HCT116 (cell line): ENCODE results near the gene PCDH15. TPM values are rescaled to one million over a fixed set of nuclear protein-coding genes. Genes with fewer than 3 reads are reported as not detected.

Experiments
- ATAC-seq: fragments of 200-7000 bp; cut with Tn5 transposase; 2 replicates; pipeline ENCODE4 v1.9.1; 2020; ENCODE audit warnings: mild to moderate bottlenecking, moderate library complexity
- BruUV-seq: library from RNA; stranded (reverse); fragments of 400-500 nt; replicated peaks from 2 replicates; lab custom pipeline; 2021; lab: Mats Ljungman, UMichigan
- CTCF ChIA-PET: fragments of 300-600 bp; sonication (Branson Sonifier 250); formaldehyde crosslinking; loops from one replicate; lab custom pipeline; 2021; ENCODE audit warnings: antibody characterized with exemption; lab: Charles Lee
- POLR2A ChIA-PET: fragments of 300-600, 350-600 bp; sonication (Branson Sonifier 250); formaldehyde crosslinking; loops from one replicate; lab custom pipeline; 2021; ENCODE audit warnings: antibody characterized with exemption; lab: Charles Lee
- RAD21 ChIA-PET, 2 experiments: fragments of 300-600 bp; sonication (Branson Sonifier 250); formaldehyde crosslinking; loops; one replicate each; lab custom pipeline; 2023; ENCODE audit warnings: low total read pairs in 2 of 2; ENCODE audit not compliant: uncharacterized antibody in 2 of 2, unreplicated experiment in 2 of 2, low non-redundant PET in 1 of 2; lab: Charles Lee
- DNase-seq: peaks from one replicate; pipeline ENCODE4 v3.0.0-alpha.2; 2010; ENCODE audit warnings: low read depth, low spot score
- H2AFZ ChIP-seq: fragments of 200-600 bp; shearing (Covaris generic), sonication (generic); 2 replicates; pipeline ENCODE4 v1.6.1; 2017; ENCODE audit warnings: low read depth, mixed run types, mixed read lengths, antibody characterized with exemption, low read length; ENCODE audit not compliant: poor library complexity, severe bottlenecking
- H3K27ac ChIP-seq: 2 replicates; pipeline ENCODE4 v1.5.1; 2012; ENCODE audit warnings: low read depth, low read length
- H3K27me3 ChIP-seq: fragments of 200-600 bp; sonication (generic); 2 replicates; pipeline ENCODE4 v1.6.1; 2016; ENCODE audit warnings: mixed run types, low read length, mixed read lengths; ENCODE audit not compliant: insufficient read depth
- H3K36me3 ChIP-seq, 2 experiments: fragments of 200-500 bp in 1 of 2; fragments of 200-600 bp in 1 of 2; sonication (Bioruptor generic) in 1 of 2; sonication (generic) in 1 of 2; 2 replicates each; pipeline versions ENCODE4 v1.5.1 to v1.6.1; 2014 to 2016; ENCODE audit warnings: low read length in 2 of 2, inconsistent platforms in 1 of 2, mixed read lengths in 1 of 2, mixed run types in 1 of 2; ENCODE audit not compliant: insufficient read depth in 2 of 2, control insufficient read depth in 1 of 2
- H3K4me1 ChIP-seq, 2 experiments: fragments of 200-600 bp in 1 of 2; sonication (generic) in 1 of 2; 2 replicates each; pipeline versions ENCODE4 v1.5.1 to v1.6.1; 2012 to 2017; ENCODE audit warnings: low read length in 2 of 2, inconsistent platforms in 1 of 2, mild to moderate bottlenecking in 1 of 2, mixed read lengths in 1 of 2, mixed run types in 1 of 2, moderate library complexity in 1 of 2; ENCODE audit not compliant: insufficient read depth in 2 of 2, control insufficient read depth in 1 of 2
- H3K4me2 ChIP-seq: fragments of 200-600 bp; sonication (generic); 2 replicates; pipeline ENCODE4 v1.6.1; 2017; ENCODE audit warnings: mixed run types, low read length, mixed read lengths
- H3K4me3 ChIP-seq, 2 experiments: fragments of 200-600 bp in 1 of 2; sonication (generic) in 1 of 2; replicated peaks in 1 of 2; 2 replicates each; pipeline ENCODE4 v1.5.1; 2011 to 2016; ENCODE audit warnings: low read length in 2 of 2, control low read depth in 1 of 2, low read depth in 1 of 2, mild to moderate bottlenecking in 1 of 2, mixed read lengths in 1 of 2, mixed run types in 1 of 2
- H3K79me2 ChIP-seq: fragments of 200-600 bp; sonication (generic); 2 replicates; pipeline ENCODE4 v1.6.1; 2017; ENCODE audit warnings: mild to moderate bottlenecking, mixed run types, low read length, moderate library complexity, mixed read lengths; ENCODE audit not compliant: insufficient read depth
- H3K9ac ChIP-seq: fragments of 200-600 bp; sonication (generic); 2 replicates; pipeline ENCODE4 v1.6.1; 2016; ENCODE audit warnings: low read length, mixed read lengths
- H3K9me2 ChIP-seq: fragments of 200-600 bp; sonication (generic), shearing (Covaris generic); 2 replicates; pipeline ENCODE4 v1.6.1; 2017; ENCODE audit warnings: mixed run types, mild to moderate bottlenecking, moderate library complexity; ENCODE audit not compliant: insufficient read depth
- H3K9me3 ChIP-seq, 2 experiments: fragments of 200-500 bp in 1 of 2; fragments of 200-600 bp in 1 of 2; sonication (Bioruptor generic) in 1 of 2; sonication (generic) in 1 of 2; 2 replicates each; pipeline ENCODE4 v1.6.1; 2014 to 2017; ENCODE audit warnings: low read length in 2 of 2, mixed read lengths in 2 of 2, inconsistent platforms in 1 of 2, low read depth in 1 of 2, mild to moderate bottlenecking in 1 of 2, mixed run types in 1 of 2, moderate library complexity in 1 of 2; ENCODE audit not compliant: control insufficient read depth in 1 of 2, insufficient read depth in 1 of 2
- H4K20me1 ChIP-seq: fragments of 200-600 bp; sonication (generic), shearing (Covaris generic); 2 replicates; pipeline ENCODE4 v1.6.1; 2017; ENCODE audit warnings: mixed run types, mild to moderate bottlenecking, moderate library complexity; ENCODE audit not compliant: insufficient read depth
- CBX3 ChIP-seq: IDR thresholded peaks from 2 replicates; pipeline ENCODE4 v1.6.1; 2012; ENCODE audit warnings: low read depth
- CEBPB ChIP-seq: IDR thresholded peaks from 2 replicates; pipeline ENCODE4 v1.6.1; 2012; ENCODE audit warnings: low read depth
- CTCF ChIP-seq, 3 experiments: fragments of 200-600 bp in 1 of 3; sonication (generic) in 1 of 3; IDR thresholded peaks in 2 of 3; conservative IDR thresholded peaks in 1 of 3; 2 replicates each; pipeline ENCODE4 v1.5.1; 2012 to 2017; ENCODE audit warnings: low read depth in 2 of 3, low read length in 2 of 3, antibody characterized with exemption in 1 of 3, borderline replicate concordance in 1 of 3, control low read depth in 1 of 3, mild to moderate bottlenecking in 1 of 3, mixed read lengths in 1 of 3, mixed run types in 1 of 3, moderate library complexity in 1 of 3; ENCODE audit not compliant: insufficient read depth in 1 of 3
- EGR1 ChIP-seq: IDR thresholded peaks from 2 replicates; pipeline ENCODE4 v1.6.1; 2012; ENCODE audit warnings: low read depth
- EZH2phosphoT487 ChIP-seq: fragments of 200-600 bp; IDR thresholded peaks from 2 replicates; pipeline ENCODE4 v1.6.1; 2018; ENCODE audit warnings: antibody characterized with exemption, borderline replicate concordance
- FOSL1 ChIP-seq: IDR thresholded peaks from 2 replicates; pipeline ENCODE4 v1.6.1; 2012; ENCODE audit warnings: low read depth
- JUND ChIP-seq: IDR thresholded peaks from 2 replicates; pipeline ENCODE4 v1.6.1; 2012
- MAX ChIP-seq: IDR thresholded peaks from 2 replicates; pipeline ENCODE4 v1.6.1; 2012
- POLR2AphosphoS5 ChIP-seq: IDR thresholded peaks from 2 replicates; pipeline ENCODE4 v1.6.1; 2011; ENCODE audit warnings: mild to moderate bottlenecking, low read depth, low read length, moderate library complexity
- SIN3A ChIP-seq: IDR thresholded peaks from 2 replicates; pipeline ENCODE4 v1.6.1; 2012; ENCODE audit warnings: low read depth
- SP1 ChIP-seq: IDR thresholded peaks from 2 replicates; pipeline ENCODE4 v1.6.1; 2012; ENCODE audit warnings: low read depth
- YY1 ChIP-seq: IDR thresholded peaks from 2 replicates; pipeline ENCODE4 v1.6.1; 2011; ENCODE audit warnings: low read length, low read depth, moderate library complexity, mild to moderate bottlenecking; ENCODE audit not compliant: insufficient replicate concordance; ENCODE audit errors: extremely low read depth
- ZFX ChIP-seq: fragments of 450-650 bp; IDR thresholded peaks from 2 replicates; pipeline ENCODE4 v1.6.1; 2017
- ZNF274 ChIP-seq: fragments of 200-500 bp; sonication (Bioruptor generic); IDR thresholded peaks from 2 replicates; pipeline ENCODE4 v1.6.1; 2014; ENCODE audit warnings: mild to moderate bottlenecking, low read depth, low read length, inconsistent platforms
- intact Hi-C: fragments of 100-400 bp; cut with micrococcal nuclease; formaldehyde crosslinking; loops from 2 replicates; pipeline ENCODE4 v1.10.0; 2022
- total RNA-seq: library from RNA; stranded (reverse); gene quantifications from one replicate; pipeline ENCODE4 v1.2.1, GENCODE V29; 2021; ENCODE audit not compliant: unreplicated experiment

PCDH15 gene
- total RNA-seq, 1 experiment from 2014 or later = not detected

- no peaks in the 10 kb centered on the region for H3K79me2 ChIP-seq
- no peak overlapping the region for H3K4me3 ChIP-seq
- CTCF ChIA-PET = no interaction called here
- intact Hi-C loops = no loop called here
- H3K9me2 ChIP-seq = no peaks in the 10 kb centered on the region
- H3K4me1 ChIP-seq = no peaks in the 10 kb centered on the region
- no peaks in the 10 kb centered on the region for H3K36me3 ChIP-seq
- BruUV-seq = no TSS peak
- no peak overlapping the region for H3K27ac ChIP-seq
- POLR2A ChIA-PET = no interaction called here
- no peak for DNase-seq
- no peaks in the 10 kb centered on the region for H4K20me1 ChIP-seq
- H2AFZ ChIP-seq = no peak overlapping the region
- no peak overlapping the region for H3K4me2 ChIP-seq
- no peak overlapping the region for H3K9ac ChIP-seq
- RAD21 ChIA-PET = no interaction called here
- TF ChIP-seq SP1 = no peak
- TF ChIP-seq MAX = no peak
- TF ChIP-seq SIN3A = no peak
- TF ChIP-seq JUND = no peak
- no peak for TF ChIP-seq CEBPB
- no peak for TF ChIP-seq ZNF274
- no peak for TF ChIP-seq FOSL1
- TF ChIP-seq POLR2AphosphoS5 = no peak
- TF ChIP-seq CBX3 = no peak
- TF ChIP-seq EGR1 = no peak
- TF ChIP-seq EZH2phosphoT487 = no peak
- no peak for TF ChIP-seq CTCF (IDR thresholded peaks at IDR 0.05 in 2 of 3, conservative IDR thresholded peaks at IDR 0.05 in 1 of 3; ENCODE audit: borderline replicate concordance in 1 of 3, insufficient read depth in 1 of 3, low read depth in 2 of 3, low read length in 2 of 3)
- no peak for TF ChIP-seq YY1
- no peak for TF ChIP-seq ZFX
- no peaks in the 10 kb centered on the region for H3K27me3 ChIP-seq
- peaks cover 12 to 21% of the 10 kb centered on the region in 2 experiments; a peak in 2 of 4 replicates for H3K9me3 ChIP-seq
- no peak for ATAC-seq
These were observed 269.7 kb downstream of the PCDH15 start for GRCh38 chr10:54531296-54531695.
